SK-N-SH (cell line): ENCODE data around the gene B4GALT1.

Source experiments
- CHD2 ChIP-seq: fragments of 150-350 bp; IDR thresholded peaks from 2 replicates; pipeline ENCODE4 v1.6.1; 2018; ENCODE audit warnings: low read length; ENCODE audit not compliant: partially characterized antibody
- RAD21 ChIP-seq: IDR thresholded peaks from 2 replicates; pipeline ENCODE4 v1.6.1; 2012; ENCODE audit warnings: mild to moderate bottlenecking, low read length
- RFX5 ChIP-seq: IDR thresholded peaks from 2 replicates; pipeline ENCODE4 v1.6.1; 2012; ENCODE audit warnings: mild to moderate bottlenecking, improper control_type of control experiment, low read length
- TCF12 ChIP-seq: IDR thresholded peaks from 2 replicates; pipeline ENCODE4 v1.4.0; 2012
- TEAD4 ChIP-seq: IDR thresholded peaks from 2 replicates; pipeline ENCODE4 v1.4.0; 2012; ENCODE audit warnings: mild to moderate bottlenecking, borderline replicate concordance; ENCODE audit not compliant: insufficient read depth
- TF ChIP-seq, protein P1 (sequence below): fragments of 200-600 bp; sonication (generic); IDR thresholded peaks from 2 replicates; pipeline ENCODE4 v1.6.1; 2017; ENCODE audit warnings: antibody characterized with exemption, mild to moderate bottlenecking, moderate library complexity

DNA sequence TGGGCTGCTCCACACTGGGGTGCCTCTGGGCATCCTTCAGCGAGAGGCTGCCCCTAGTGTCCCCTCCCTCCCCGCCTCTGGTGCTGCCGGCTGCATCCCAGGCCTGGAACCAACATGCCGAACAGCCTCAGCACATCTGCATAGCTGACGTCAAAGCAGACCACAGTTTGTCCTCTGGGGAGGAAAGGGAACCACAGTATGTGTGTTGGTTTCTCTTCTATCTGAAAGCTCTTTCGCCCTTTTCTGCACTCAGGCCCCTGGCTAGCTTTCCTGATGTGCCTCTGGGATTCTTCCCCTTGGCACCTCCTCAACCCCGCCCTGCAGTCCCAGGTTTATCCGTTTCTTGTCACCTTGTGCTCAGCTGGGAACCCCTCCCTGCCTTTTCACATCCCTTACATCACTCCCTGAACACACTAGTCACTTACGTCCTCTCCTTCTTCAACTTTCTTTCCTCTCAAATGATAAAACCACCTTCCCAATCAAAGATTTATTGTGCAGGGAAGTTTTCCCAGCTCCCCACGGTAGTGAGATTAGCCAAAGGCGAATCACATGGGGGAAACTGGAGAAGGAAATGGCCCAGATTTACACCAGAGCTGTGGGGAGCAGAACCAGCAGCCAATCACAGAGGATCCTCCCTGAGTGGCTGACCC lies 35.5 kb upstream of the B4GALT1 start:
- TF ChIP-seq, protein P1, sequence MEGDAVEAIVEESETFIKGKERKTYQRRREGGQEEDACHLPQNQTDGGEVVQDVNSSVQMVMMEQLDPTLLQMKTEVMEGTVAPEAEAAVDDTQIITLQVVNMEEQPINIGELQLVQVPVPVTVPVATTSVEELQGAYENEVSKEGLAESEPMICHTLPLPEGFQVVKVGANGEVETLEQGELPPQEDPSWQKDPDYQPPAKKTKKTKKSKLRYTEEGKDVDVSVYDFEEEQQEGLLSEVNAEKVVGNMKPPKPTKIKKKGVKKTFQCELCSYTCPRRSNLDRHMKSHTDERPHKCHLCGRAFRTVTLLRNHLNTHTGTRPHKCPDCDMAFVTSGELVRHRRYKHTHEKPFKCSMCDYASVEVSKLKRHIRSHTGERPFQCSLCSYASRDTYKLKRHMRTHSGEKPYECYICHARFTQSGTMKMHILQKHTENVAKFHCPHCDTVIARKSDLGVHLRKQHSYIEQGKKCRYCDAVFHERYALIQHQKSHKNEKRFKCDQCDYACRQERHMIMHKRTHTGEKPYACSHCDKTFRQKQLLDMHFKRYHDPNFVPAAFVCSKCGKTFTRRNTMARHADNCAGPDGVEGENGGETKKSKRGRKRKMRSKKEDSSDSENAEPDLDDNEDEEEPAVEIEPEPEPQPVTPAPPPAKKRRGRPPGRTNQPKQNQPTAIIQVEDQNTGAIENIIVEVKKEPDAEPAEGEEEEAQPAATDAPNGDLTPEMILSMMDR: no peak
- TF ChIP-seq TEAD4: no peak
- no peak for TF ChIP-seq RAD21
- TF ChIP-seq TCF12: no peak
- no peak for TF ChIP-seq RFX5
- no peak for TF ChIP-seq CHD2
